HG03432 (cell line): Measurements from ENCODE around the gene AKAP14.
"Not testable (repeated sequence)": the region's sequence is repeated elsewhere in the genome, so short reads cannot be mapped to it uniquely, and the experiment has no call there.

Experiments
- ATAC-seq: cut with Tn5 transposase; IDR thresholded peaks from one replicate; pipeline ENCODE4 v1.9.1; 2021; ENCODE audit warnings: mild to moderate bottlenecking, moderate library complexity; ENCODE audit not compliant: unreplicated experiment

Gene AKAP14

GRCh38 chrX:119919835-119920585 lies 24.3 kb downstream of the AKAP14 start:
- ATAC-seq = no peak

GRCh38 chrX:119922391-119922790 lies 26.7 kb downstream of the AKAP14 start:
- ATAC-seq = not testable (repeated sequence)

GRCh38 chrX:119935215-119935874 lies 39.7 kb downstream of the AKAP14 start:
- ATAC-seq = no peak

- ATAC-seq = no peak
Measured at GRCh38 chrX:119941336-119941735, 45.6 kb downstream of the AKAP14 start.

GRCh38 chrX:119942173-119942819 lies 46.6 kb downstream of the AKAP14 start:
- ATAC-seq = no peak

GRCh38 chrX:119942831-119943184 lies 47.1 kb downstream of the AKAP14 start:
- peak; percentile 21 for ATAC-seq

GRCh38 chrX:119943185-119943988 lies 47.7 kb downstream of the AKAP14 start, which contains the start of gene NKAP:
Gene NKAP (minus strand): TSS chrX:119943751. CDS start chrX:119943605, 146 bp downstream.
- ATAC-seq = peak; percentile 88

GRCh38 chrX:119945481-119945880 lies 49.8 kb downstream of the AKAP14 start:
- no peak for ATAC-seq

GRCh38 chrX:119948381-119948780 lies 52.7 kb downstream of the AKAP14 start:
- no peak for ATAC-seq

- no peak for ATAC-seq
Measured at GRCh38 chrX:119954374-119954773, 58.7 kb downstream of the AKAP14 start.

GRCh38 chrX:119955807-119956570 lies 60.3 kb downstream of the AKAP14 start:
- not testable (repeated sequence) for ATAC-seq

GRCh38 chrX:119960625-119961024 lies 64.9 kb downstream of the AKAP14 start:
- no peak for ATAC-seq

- ATAC-seq = not testable (repeated sequence)
Measured at GRCh38 chrX:119966837-119967236, 71.1 kb downstream of the AKAP14 start.
